ENCODE data around the gene PDSS2.
A peak's percentile ranks its signal among the peaks of the same experiment; 100 is the strongest.

Gene PDSS2

DNA sequence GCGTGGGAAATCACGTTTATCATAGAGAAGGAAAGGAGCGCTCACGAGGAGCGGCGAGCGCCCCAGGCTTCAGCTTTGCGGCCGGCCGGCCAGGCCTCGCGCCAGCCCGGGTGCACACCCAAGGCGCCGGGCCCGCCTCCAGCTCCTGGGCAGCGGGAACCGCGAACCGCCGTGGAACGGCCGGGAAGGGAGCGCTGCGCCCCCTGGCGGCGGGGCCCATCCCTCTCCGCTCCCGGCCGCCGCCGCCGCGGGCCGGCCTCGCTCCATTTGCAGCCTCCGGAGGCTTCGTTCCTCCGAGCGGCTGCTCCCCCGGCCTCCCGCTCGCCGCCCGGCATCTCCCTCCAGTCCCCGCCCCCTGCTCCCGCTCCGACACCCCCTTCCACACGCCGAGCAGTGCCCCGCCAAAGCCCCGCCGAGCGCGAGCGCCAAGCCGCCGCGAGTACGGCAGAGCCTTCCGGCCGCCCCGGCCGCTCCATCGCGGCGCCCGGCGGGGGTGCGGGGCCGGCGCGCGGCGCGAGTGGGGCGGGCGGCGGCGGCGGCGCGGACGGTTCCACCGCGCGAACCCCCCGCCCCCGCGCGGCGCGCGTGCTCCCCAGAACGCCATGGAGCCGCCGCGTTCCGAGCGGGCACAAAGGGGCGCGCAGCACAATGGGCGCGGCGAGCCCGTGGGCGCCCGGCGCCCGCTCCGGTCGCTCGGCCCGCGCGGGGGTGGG is 345.0 kb downstream of the PDSS2 start:
- peak; percentile 66 for DNase-seq

- DNase-seq, result no peak
Measured at GRCh38 chr6:107110200-107110599, 349.2 kb downstream of the PDSS2 start.

DNA sequence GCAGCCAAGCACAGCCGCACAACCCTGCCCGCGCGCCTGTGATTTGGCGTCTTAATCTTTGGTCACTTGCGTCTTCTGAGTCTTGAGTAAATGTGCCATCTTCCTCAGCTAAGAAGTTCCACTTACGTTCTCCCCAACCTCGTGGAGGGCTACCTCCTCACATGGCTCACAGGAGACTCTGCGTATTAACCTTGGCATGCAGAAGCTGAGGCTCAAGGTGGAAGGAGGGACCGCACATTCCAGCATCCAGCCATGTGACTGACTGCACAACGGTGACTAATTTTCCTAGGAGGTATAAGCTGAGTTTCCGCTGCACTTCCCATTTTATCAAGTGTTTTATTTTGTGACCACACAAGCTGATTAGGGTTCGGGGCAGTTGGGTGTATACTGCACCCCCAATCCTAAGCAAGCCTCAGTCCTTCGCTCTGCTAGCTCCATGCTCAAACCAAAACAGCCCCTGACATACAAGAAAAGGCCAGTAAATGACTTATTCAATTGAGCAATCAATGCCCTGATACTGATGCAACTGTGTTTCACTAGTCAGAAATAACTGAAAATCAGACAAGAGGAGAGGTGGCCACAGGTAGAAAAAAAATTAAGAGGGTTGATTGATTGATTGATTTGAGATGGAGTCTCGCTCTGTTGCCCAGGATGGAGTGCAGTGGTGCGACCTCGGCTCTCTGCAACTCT is 351.0 kb downstream of the PDSS2 start:
- DNase-seq, result no peak

GRCh38 chr6:107107791-107108190 is 351.6 kb downstream of the PDSS2 start:
- DNase-seq, result no peak

GRCh38 chr6:107106165-107106564 is 353.2 kb downstream of the PDSS2 start:
- DNase-seq, result no peak

GRCh38 chr6:107105511-107106116 is 353.8 kb downstream of the PDSS2 start:
- DNase-seq, result no peak

DNA sequence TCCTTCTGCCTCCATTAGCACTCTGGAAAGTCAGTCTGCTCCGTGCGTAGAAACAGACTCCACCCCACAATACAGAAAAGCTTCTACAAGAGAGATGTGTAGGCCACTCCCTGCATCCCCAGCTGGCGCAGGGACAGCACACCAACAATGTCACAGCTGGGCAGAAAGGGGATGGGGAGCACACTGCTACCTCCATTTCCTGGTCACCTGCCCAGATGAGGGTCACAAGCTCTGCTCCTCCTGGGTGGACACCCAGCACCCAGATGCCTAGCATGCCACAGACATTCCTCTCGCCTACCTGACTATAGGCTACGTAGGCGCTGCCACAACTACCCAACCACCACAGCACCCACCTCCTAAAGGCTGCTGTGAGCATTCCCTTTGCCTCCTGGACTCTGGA is 356.3 kb downstream of the PDSS2 start:
- no peak for DNase-seq

Data from CD4-positive, alpha-beta T cell treated with Interleukin-17A for 1 hour (primary cell).